Measurements from ENCODE around the gene GNAQ. TPM values are rescaled to one million over a fixed set of nuclear protein-coding genes. Genes with fewer than 3 reads are reported as not detected.
A peak's percentile ranks its signal among the peaks of the same experiment; 100 is the strongest.
"Not testable (repeated sequence)": the region's sequence is repeated elsewhere in the genome, so short reads cannot be mapped to it uniquely, and the experiment has no call there.

Gene GNAQ
- total RNA-seq, 2 donors from 2014 or later = 12.8 to 18.5 TPM

DNA sequence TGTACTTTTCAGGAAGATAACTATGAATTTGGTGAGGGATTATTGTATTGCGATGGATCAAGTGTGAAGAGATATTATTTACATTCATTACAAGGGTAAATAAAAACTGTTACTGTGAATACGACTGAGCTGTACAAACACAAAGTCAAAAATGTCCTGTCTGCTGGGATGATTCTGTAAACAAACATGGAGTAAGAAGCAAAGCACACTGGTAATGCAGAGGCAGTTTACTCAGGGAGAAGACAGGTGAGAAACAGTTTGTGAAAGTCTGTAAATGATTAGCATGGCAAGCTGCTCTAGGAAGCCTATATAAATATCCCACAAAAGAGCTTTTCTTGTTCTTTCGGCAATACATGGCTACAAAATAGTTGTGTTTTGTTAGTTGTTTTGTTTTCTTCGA is 268.0 kb downstream of the GNAQ start:
- Mint-ChIP-seq H3K27me3 (no peaks in the 10 kb centered on the region), H3K36me3 (ENCODE audit: low read depth) (no peaks in the 10 kb centered on the region), H3K27ac (peak overlapping the region; percentile 52), H3K9me3 (no peaks in the 10 kb centered on the region), H3K4me3 (no peak overlapping the region), H3K4me1 (peaks cover 5% of the 10 kb centered on the region)
- no peak for ATAC-seq (replicated peaks)

DNA sequence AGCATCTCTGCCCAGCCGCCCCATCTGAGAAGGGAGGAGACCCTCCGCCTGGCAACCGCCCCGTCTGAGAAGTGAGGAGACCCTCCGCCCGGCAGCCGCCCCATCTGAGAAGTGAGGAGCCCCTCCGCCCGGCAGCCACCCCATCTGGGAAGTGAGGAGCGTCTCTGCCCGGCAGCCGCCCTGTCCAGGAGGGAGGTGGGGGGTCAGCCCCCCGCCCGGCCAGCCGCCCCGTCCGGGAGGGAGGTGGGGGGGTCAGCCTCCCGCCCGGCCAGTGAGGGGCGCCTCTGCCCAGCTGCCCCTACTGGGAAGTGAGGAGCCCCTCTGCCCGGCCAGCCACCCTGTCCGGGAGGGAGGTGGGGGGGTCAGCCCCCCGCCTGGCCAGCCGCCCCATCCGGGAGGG is 270.7 kb downstream of the GNAQ start:
- H3K4me1 Mint-ChIP-seq; H3K9me3 Mint-ChIP-seq; H3K36me3 Mint-ChIP-seq (ENCODE audit: low read depth); H3K4me3 Mint-ChIP-seq; ATAC-seq (replicated peaks); H3K27me3 Mint-ChIP-seq; H3K27ac Mint-ChIP-seq: not testable (repeated sequence)

- Mint-ChIP-seq H3K4me1 (no peaks in the 10 kb centered on the region), H3K4me3 (no peak overlapping the region), H3K36me3 (ENCODE audit: low read depth) (no peaks in the 10 kb centered on the region), H3K27ac (no peak overlapping the region), H3K27me3 (no peaks in the 10 kb centered on the region), H3K9me3 (peaks cover 5% of the 10 kb centered on the region)
- ATAC-seq (replicated peaks) = no peak
Observed at GRCh38 chr9:77759391-77759790, 272.2 kb downstream of the GNAQ start.

GRCh38 chr9:77756449-77756848 is 275.2 kb downstream of the GNAQ start:
- Mint-ChIP-seq H3K9me3 (peaks cover 5% of the 10 kb centered on the region), H3K27ac (no peak overlapping the region), H3K36me3 (ENCODE audit: low read depth) (no peaks in the 10 kb centered on the region), H3K27me3 (no peaks in the 10 kb centered on the region), H3K4me1 (peaks cover 6% of the 10 kb centered on the region), H3K4me3 (no peak overlapping the region)
- no peak for ATAC-seq (replicated peaks)

- ATAC-seq (replicated peaks) = no peak
- Mint-ChIP-seq H3K36me3 (ENCODE audit: low read depth) (no peaks in the 10 kb centered on the region), H3K4me3 (no peak overlapping the region), H3K9me3 (peaks cover 5% of the 10 kb centered on the region), H3K27me3 (no peaks in the 10 kb centered on the region), H3K27ac (no peak overlapping the region), H3K4me1 (peaks cover 9% of the 10 kb centered on the region)
Observed at GRCh38 chr9:77753180-77753579, 278.4 kb downstream of the GNAQ start.

DNA sequence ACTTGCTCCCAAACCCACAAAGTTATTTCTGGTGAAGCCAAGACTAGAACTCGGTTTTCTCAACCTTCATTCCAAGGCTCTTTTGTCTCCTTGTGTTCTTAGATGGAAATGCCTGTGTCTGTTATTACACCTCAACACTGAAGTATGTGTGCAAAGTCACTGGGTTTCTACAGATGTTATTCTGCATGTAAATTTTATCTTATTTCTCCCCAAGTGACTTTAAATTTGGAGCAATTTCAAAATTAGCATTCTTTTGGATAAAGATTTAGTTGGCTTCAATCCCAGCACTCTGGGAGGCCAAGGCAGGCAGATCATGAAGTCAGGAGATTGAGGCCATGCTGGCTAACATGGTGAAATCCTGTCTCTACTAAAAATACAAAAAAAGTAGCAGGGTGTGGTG is 279.1 kb downstream of the GNAQ start:
- Mint-ChIP-seq H3K9me3 (peaks cover 5% of the 10 kb centered on the region), H3K27ac (no peak overlapping the region), H3K4me1 (peaks cover 10% of the 10 kb centered on the region), H3K36me3 (ENCODE audit: low read depth) (no peaks in the 10 kb centered on the region), H3K4me3 (no peak overlapping the region), H3K27me3 (no peaks in the 10 kb centered on the region)
- ATAC-seq (replicated peaks) = no peak

GRCh38 chr9:77751341-77752091 is 280.1 kb downstream of the GNAQ start:
- peak; percentile 37 for ATAC-seq (replicated peaks)
- H3K4me3 Mint-ChIP-seq = peak overlapping the region; percentile 4
- peaks cover 14% of the 10 kb centered on the region for H3K4me1 Mint-ChIP-seq
- H3K36me3 Mint-ChIP-seq (ENCODE audit: low read depth) = no peaks in the 10 kb centered on the region
- no peaks in the 10 kb centered on the region for H3K27me3 Mint-ChIP-seq
- no peaks in the 10 kb centered on the region for H3K9me3 Mint-ChIP-seq
- H3K27ac Mint-ChIP-seq = peak overlapping the region; percentile 71

DNA sequence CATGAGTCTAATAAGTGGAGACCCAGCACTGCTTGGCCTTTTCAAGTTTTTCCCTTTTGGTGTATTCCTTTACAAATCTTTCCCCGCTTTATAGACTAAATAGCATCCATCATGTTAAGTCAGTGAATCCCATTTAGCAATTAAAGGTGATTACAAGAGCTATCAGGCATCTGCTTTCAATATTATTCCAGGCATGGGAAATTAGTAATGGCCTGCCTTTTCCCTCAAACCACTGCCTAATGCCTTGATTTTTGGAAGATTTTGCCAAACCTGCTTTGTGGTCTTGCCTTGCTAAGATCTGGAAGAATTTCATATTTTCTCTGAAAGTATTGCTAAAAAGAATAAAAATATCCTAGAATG is 280.6 kb downstream of the GNAQ start:
- no peaks in the 10 kb centered on the region for H3K9me3 Mint-ChIP-seq
- no peak overlapping the region for H3K4me3 Mint-ChIP-seq
- H3K36me3 Mint-ChIP-seq (ENCODE audit: low read depth) = no peaks in the 10 kb centered on the region
- no peak overlapping the region for H3K27ac Mint-ChIP-seq
- ATAC-seq (replicated peaks) = no peak
- H3K4me1 Mint-ChIP-seq = peaks cover 18% of the 10 kb centered on the region
- H3K27me3 Mint-ChIP-seq = no peaks in the 10 kb centered on the region

- no peaks in the 10 kb centered on the region for H3K9me3 Mint-ChIP-seq
- H3K27ac Mint-ChIP-seq = no peak overlapping the region
- no peak for ATAC-seq (replicated peaks)
- no peaks in the 10 kb centered on the region for H3K36me3 Mint-ChIP-seq (ENCODE audit: low read depth)
- peaks cover 18% of the 10 kb centered on the region for H3K4me1 Mint-ChIP-seq
- H3K4me3 Mint-ChIP-seq = no peak overlapping the region
- H3K27me3 Mint-ChIP-seq = no peaks in the 10 kb centered on the region
Observed at GRCh38 chr9:77750284-77750683, 281.3 kb downstream of the GNAQ start.

DNA sequence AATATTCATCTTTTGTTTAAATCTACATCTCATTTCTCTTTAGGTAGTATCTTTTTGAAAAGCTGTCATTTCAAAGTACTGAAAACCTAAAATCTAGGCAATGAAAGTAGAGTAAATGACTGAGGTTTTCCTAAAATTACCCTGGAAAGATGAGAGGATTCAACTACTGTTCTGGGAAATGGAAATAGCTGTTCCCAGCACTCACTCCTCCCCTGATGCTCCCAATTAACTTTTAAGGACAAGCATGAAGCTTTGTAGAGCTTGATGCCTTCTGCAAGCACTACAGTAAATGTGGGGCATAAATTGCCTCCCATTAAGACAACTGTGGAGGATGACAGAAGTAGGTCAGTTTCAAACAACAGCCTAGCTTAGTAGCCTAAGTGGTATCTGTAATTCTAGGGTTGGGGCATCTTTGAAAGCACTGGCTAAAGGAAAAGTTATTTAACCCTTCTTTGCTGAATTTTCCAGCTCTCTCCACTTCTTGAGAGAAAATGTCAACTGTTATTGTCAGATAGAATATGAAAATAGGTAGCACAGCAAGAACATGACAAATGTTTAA is 283.3 kb downstream of the GNAQ start:
- no peaks in the 10 kb centered on the region for H3K36me3 Mint-ChIP-seq (ENCODE audit: low read depth)
- H3K4me3 Mint-ChIP-seq = no peak overlapping the region
- no peaks in the 10 kb centered on the region for H3K27me3 Mint-ChIP-seq
- ATAC-seq (replicated peaks) = no peak
- no peaks in the 10 kb centered on the region for H3K9me3 Mint-ChIP-seq
- peaks cover 24% of the 10 kb centered on the region for H3K4me1 Mint-ChIP-seq
- H3K27ac Mint-ChIP-seq = no peak overlapping the region

DNA sequence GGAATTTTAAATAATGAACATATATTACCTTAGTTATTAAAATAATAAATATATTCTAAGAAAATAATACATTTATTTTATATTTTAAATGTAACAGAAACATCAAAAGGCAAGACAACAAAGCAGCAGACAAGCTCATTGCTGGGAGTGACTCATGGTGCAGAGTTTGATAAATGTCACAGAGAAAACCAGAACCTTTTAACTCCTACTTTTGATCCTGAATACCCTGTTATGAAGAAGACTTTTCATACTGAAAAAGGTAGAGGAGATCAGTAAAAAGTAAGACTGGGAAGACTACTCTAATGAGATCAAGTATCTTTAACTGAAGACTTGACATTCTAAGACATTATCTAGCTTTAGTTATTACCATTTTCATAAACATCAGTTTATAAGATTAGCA is 284.4 kb downstream of the GNAQ start:
- Mint-ChIP-seq H3K4me3 (peak overlapping the region; percentile 40), H3K27ac (peak overlapping the region; percentile 75)

GRCh38 chr9:77744841-77745430 is 286.7 kb downstream of the GNAQ start:
- ATAC-seq (replicated peaks) = peak; percentile 55
- H3K36me3 Mint-ChIP-seq (ENCODE audit: low read depth) = no peaks in the 10 kb centered on the region
- H3K4me3 Mint-ChIP-seq = peak overlapping the region; percentile 36
- no peaks in the 10 kb centered on the region for H3K27me3 Mint-ChIP-seq
- H3K27ac Mint-ChIP-seq = peak overlapping the region; percentile 80
- peaks cover 15% of the 10 kb centered on the region for H3K4me1 Mint-ChIP-seq
- H3K9me3 Mint-ChIP-seq = no peaks in the 10 kb centered on the region

More for the DNA sequence above, 284.4 kb downstream of the GNAQ start:
- Mint-ChIP-seq H3K36me3 (ENCODE audit: low read depth) (no peaks in the 10 kb centered on the region), H3K4me1 (peaks cover 24% of the 10 kb centered on the region), H3K9me3 (no peaks in the 10 kb centered on the region), H3K27me3 (no peaks in the 10 kb centered on the region)
- ATAC-seq (replicated peaks) = peak; percentile 80

DNA sequence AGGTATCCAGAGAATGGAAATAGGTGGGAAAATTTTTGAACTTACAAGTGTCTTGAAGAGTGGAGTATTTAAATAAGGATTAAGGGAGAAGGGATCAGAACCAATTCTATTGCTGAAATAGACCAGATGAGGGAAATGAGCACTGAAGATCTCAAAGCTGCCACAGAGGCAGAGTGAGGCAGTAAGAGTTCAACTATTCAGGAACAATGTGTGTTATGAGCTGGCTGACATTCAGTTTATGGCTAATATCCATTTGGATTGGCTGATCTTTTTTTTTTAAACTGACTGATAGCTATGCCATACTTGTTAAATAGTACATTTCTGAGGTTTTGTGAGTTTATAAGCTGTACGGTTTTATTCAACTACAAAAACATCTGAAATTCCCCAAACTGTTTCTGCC is 288.2 kb downstream of the GNAQ start:
- Mint-ChIP-seq H3K4me3 (no peak overlapping the region), H3K4me1 (peaks cover 19% of the 10 kb centered on the region), H3K27me3 (no peaks in the 10 kb centered on the region), H3K9me3 (no peaks in the 10 kb centered on the region), H3K36me3 (ENCODE audit: low read depth) (no peaks in the 10 kb centered on the region), H3K27ac (no peak overlapping the region)
- no peak for ATAC-seq (replicated peaks)

DNA sequence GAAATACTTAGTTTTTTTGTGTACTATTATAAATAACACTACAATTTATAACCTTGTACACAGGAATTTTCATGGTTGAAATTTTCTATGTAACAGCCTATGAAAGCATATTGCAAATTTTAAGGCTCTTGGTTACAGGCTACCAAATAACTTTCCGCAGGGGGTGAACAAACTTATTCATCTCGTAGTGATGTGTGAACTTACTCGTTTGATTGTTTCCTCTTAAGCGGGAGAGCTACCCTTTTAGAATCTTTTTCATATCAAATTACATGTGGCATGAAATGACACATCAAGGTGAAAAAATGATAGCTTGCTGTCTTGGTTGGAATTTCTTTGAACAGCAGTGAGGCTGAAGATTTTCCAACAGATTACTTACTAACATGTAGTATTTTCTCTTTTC is 292.7 kb downstream of the GNAQ start:
- Mint-ChIP-seq H3K4me3 (no peak overlapping the region), H3K27ac (no peak overlapping the region), H3K36me3 (ENCODE audit: low read depth) (no peaks in the 10 kb centered on the region), H3K27me3 (no peaks in the 10 kb centered on the region), H3K4me1 (peaks cover 8% of the 10 kb centered on the region), H3K9me3 (no peaks in the 10 kb centered on the region)
- ATAC-seq (replicated peaks) = no peak

- no peak overlapping the region for H3K4me3 Mint-ChIP-seq
- ATAC-seq (replicated peaks) = no peak
- H3K27ac Mint-ChIP-seq = no peak overlapping the region
- no peaks in the 10 kb centered on the region for H3K27me3 Mint-ChIP-seq
- peaks cover 14% of the 10 kb centered on the region for H3K4me1 Mint-ChIP-seq
- no peaks in the 10 kb centered on the region for H3K9me3 Mint-ChIP-seq
- no peaks in the 10 kb centered on the region for H3K36me3 Mint-ChIP-seq (ENCODE audit: low read depth)
Observed at GRCh38 chr9:77735494-77735893, 296.1 kb downstream of the GNAQ start.
